ENCODE data around the gene TLR6.

The TLR6 gene

DNA sequence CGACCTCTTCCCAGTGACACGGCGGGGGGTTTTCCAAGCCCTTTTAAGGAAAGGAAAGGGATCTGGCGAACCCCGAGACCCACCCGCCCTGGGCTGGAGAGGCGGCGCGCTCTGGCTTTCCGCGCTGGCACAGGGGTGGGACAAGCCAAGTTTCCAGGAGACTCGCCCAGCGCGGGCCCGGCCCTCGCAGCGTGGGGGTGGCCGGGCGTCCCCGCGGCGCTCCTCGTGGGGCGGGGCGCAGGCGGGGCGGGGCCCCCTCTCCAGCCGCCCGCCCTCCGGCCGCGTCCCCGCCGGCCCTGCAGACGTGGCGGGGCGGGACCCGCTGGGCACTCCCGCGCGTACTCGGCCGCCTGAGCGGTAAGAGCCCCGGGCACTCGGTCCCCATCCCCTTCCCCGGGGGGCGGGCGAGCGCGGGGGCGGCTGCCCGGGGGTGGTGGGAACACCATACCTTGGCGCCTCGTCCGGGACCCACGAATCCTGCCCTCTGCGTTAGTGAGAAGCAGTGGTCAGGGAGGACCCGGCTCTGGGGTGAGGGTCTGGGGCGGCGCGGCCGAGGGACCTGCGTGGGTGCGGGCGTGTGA lies 11.0 kb upstream of the TLR6 start, which contains the start of gene FAM114A1:
TSS of gene FAM114A1 (plus strand) at position 329 of the 581 bp plus-strand sequence. CDS start 10,273 bp downstream, outside the sequence.
- DNase-seq: peak; percentile 77

DNA sequence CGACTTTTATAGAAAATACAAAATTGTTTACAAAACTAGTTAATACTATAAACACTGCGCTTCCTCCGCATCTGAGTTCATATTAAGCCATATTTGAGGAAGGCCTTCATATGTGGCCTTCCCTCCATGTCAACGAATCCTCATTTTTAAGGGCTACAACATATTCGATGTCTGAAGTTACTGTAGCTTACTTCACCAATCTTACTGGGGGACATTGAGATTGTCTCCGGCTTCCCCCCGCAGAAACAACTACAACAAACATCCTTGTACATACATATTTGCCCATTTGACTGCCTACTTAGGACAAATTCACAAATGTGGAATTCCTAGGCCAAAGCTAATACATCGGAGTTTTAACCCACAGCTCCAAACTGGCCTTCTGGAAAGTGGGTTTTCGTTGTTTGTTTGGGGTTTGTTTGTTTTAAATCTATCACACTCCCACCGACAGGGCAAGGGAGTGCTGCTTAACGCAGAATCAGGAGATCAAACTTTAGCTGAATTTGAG lies 10.4 kb upstream of the TLR6 start:
- no peak for DNase-seq

DNA sequence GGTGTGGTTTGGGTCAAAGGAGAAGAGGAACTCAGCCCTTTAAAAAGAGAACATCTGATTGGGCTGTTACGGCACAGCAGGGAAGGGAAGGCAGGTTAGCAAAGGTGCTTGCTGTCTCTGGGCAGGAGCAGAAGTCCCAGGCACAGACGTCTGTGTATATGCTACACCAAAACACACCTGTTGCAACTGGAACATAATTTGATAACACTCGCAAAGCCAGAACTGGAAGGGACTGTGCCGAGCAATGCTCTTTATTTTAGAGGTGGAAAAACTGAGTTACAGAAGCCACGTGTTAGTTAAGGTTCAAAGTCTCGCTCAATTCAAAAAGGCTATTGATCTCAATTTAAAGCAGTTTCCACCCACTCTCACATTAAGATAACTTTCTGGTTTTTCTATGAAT lies 8.8 kb upstream of the TLR6 start:
- no peak for DNase-seq

DNA sequence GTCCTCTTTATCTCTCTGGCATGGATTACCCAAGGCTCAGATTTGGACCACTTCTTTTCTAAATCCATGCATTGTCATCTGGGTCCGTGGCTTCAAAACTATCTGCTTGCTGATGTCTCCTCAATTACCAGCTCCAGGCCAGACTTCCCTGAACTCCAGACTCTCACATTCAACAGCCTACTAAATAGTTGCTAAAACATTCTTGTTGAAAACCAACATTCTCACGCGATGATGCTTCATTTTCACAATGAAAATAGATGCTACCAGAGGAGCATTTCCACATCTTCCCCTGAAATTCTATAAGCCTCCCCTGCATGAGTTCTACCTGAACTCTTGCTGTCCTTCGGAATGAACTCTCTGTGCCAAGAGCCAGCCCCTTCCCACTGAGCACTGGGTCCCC lies 5.2 kb upstream of the TLR6 start:
- DNase-seq: no peak

DNA sequence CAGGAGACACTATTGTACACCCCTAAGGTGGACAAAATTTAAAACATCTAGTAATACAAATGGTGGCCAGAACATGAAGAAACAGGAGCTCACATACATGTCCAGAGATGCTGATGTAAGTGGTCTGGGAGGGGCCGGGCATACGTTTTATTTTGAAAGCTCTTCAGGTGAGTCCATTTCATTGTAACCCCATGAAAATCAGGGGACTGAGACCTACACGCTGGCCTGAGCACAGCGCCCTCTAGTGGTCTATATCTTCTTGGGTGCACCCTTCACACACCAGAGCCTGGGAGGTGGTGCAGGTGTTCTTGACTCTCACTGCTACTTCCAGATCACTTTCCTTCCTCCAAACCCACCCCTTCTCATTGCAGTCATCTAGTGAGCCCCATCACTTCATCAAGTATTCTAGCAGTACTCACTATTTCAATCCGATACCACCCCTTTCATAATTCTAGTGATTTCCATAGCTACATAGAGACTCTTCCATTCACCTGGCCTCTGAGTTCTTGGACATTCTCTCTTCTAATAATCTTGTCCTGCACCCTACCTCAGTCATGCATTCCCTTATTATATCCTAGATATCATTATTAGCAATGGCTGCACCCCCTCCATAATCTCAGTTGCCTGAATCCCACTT lies 4.3 kb upstream of the TLR6 start:
- DNase-seq: no peak

DNA sequence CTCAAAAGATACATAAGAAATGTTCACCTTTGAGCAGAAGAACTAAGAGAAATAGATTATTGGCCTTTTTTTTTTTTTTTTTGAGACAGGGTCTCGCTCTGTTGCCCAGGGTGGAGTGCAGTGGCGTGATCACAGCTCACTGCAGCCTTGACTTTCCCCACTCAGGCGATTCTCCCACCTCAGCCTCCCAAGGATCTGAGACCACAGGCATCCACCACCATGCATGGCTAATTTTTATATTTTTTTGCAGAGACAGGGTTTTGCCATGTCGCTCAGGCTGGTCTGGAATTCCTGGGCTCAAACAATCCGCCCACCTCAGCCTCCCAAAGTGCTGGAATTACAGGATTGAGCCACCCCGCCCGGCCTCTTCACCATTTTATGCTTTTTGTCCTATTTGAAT lies 2.9 kb upstream of the TLR6 start:
- DNase-seq: no peak

DNA sequence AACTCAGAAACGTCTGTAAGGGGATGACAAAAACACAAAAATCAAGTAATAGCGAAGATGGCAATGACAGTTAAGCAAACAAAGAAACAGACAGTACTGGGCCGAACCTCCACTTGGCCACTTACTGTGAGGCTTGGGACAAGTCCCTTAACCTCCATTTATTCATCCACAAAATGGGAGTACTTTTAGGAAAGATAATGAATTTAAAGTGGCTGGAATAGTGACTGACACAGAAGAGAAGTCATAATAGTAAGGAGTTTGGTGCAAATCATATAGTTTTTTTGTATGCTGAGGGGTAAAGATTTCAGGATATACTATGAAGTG lies 1.4 kb upstream of the TLR6 start:
- DNase-seq: no peak

DNA sequence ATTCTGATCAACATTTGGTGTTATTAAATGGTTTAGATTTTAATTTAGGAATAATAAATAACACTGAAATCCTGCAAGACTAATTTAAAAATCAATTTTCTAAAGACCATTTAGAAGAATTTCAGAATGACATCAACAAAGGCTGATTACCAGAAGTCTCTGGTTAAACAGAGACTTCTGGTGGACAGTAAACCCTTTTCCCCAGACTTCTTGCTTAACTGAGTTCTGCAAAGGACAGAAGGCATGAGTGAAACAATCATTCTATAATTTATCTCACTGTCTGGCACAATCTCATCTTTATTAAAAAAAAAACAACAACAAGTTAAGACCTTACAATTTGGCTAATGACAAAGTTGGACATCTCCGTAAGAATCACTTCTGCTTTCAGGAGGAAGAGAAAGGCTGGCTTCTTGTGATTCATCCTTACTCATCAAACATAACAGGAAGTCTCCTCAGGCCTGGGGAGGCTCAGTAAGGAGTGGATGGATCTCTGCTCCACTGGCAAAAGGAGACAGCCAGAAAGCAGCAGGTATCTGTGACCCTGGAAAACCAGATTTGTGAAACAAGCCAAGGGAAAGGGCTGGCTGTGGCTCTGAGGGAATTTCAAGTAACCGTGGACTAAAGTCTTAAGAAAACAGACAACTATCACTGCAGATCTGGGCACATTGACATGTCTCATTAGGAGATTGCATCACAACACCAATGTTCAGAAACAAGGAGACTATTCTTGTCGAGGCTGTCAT lies 908 bp upstream of the TLR6 start:
- peak; percentile 30 for DNase-seq

DNA sequence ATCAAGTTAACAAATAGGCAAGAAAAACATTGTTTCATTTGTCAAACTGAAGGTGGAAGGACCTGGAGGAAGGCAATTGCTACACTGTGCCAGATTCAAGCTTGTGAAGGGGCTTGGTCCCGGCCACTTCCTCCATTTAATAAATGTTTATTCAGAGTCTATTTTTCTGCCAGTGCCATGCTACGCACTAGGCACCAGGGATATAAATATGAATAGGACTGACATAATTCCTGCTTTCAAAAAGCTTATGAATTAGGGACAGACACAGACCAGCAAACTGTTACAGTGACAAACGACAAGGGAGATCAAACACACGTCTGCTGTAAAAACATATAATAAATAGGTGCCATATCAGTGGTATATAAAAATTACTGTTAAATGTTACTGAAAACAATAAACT lies 571 bp downstream of the TLR6 start:
- no peak for DNase-seq

DNA sequence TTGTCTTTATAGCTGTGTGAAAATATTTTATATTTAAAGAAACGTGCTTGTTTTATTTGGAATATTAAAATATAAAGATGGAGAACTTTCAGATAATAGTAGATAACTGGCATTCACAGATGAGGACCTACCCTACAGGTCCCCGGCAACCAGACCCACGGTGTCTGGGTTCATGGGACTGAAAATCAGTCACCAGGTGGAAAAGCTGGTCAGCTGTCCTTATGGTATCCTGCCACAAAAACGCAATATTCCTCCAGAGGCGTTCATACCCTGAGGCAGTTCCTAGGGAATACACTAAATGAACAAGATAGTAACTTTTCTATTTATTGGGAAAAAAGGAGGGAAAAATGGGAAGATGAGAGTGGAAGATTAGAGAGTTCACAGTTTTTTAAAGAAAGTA lies 1.2 kb downstream of the TLR6 start:
- DNase-seq: no peak

DNA sequence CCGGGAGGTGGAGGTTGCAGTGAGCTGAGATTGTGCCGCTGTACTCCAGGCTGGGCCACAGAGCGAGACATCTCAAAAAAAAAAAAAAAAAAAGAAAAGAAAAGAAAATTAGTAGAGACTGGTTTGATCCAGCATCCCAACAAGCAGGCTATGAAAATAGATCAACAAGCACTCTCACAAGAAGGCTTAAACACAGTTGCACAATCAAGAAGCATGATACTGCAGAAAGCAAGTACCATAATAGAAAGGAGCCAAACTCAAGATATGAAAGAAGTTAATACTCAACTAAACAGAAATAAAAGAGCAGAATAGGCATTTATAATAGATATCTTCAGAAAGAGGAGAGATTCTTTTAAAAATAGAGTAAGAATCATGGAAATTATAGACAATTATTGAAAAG lies 10.6 kb downstream of the TLR6 start:
- no peak for DNase-seq

DNA sequence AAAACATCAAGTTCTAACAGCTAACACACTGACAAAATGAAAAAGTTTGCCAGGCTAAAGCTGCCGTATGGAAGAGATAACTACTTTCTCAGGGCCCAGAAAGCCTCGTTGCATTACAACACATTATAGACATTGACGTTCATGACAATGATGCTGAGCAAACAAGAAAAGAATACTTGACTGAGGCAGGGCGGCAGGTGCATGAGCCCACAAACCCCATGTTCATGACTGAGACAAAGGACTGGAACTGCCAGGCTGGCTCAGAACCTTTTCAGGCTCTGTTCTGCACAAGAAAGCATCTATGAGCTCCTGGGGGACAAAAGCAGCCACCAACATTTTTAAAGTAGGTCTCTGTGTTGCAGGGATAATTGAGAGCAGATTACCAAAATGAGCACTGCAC lies 13.6 kb downstream of the TLR6 start:
- no peak for DNase-seq

DNA sequence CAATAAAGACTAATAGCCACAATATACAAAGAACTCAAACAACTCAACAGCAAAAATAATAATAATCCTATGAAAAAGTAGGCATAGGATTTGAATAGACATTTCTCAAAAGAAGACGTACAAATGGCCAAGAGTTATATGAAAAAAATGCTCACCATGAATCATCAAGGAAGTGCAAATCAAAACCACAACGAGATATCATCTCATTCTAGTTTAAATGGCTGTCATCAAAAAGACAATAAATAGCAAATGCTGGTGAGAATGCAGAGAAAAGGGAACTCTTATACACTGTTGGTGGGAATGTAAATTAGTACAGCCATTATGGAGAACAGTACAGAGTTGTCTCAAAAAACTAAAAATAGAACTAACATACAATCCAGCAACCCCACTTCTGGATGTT lies 18.8 kb downstream of the TLR6 start:
- DNase-seq: no peak

DNA sequence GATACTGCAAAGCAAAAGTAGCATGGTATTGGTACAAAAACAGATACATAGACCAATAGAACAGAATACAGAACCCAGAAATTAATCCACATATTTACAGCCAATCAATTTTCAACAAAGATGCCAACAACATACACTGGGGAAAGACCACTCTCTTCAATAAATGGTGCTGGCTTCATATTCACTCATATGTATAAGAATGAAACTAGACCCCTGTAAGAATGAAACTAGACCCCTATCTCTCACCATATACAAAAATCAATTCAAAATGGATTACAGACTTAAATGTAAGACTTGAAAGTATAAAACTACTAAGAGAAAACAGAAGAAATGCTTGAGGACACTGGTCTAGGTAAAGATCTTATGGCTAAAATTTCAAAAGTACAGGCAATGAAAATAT lies 19.3 kb downstream of the TLR6 start:
- DNase-seq: no peak

DNA sequence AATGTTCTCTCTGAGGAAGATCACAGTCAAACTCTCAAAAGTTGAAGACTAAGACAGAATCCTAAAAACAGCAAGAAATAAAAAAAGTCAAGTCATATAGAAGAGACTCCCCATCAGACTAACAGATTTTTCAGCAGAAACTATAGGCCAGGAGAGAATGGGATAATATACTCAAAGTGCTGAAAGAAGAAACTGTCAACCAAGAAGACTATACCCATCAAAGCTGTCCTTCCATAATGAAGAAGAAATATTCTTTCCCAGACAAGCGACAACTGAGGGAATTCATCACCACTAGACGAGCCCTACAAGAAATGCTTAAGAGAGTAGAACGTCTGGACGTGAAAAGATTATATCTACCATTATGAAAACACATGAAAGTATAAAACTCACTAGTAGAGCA lies 22.0 kb downstream of the TLR6 start:
- DNase-seq: no peak

DNA sequence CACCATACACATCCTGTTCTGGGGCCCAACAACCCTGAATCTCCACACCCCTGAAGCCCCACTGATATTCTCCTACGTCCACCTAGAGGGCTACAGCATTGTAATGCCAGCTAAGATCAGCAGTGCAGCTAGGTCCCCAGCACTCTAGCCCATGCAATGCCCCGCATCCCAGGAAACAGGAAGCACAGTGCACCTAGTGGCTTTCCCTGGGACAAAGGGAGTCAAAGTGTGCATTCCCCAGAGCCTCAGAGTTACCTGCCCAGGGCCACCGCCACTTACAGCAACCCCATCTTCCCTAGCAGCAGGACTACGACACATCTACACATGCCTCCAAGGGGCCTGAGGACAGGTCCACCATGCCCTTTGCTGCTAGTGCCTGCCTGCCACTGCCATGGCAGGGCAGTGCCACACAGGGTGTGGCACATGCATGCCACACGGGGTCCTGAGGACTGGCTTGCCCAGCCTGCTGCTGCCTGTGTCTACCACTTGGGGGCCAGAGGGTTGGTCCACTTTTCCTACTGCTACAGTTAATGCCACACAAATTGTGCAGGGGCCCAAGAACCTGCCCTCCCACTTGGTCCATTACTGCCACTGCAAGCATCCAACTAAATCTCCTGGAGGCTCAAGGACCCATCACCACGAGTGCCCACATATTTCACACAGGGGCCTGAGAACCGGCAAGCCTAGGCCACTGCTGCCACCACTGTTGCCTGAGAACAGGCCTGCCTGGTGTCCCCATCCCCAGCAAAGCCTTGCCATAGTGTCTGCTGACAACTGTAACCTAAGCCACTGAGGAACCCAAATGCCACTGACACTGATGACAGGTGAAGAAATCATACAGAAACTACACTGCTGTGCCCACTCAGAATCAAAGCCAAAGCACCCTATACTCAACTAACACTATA lies 23.7 kb downstream of the TLR6 start:
- DNase-seq: no peak

DNA sequence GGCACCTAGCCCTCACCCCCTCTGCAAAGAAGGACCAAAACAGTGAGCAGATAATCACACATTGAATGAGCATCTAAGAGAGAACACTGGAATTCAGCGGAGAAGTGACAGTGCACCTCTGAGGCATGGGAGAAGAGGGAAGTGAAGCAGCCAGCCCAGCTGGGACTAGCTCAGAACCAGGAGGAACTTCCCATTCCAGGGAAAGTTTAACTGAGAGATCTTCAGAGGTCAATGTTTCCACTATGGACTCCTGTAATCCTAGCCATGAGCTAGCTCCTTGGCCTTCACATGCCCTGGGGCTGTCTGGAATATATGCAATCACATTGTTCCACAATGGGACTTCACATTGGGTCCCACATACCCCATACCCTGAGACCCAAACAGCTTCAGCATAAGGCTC lies 24.4 kb downstream of the TLR6 start:
- DNase-seq: no peak

DNA sequence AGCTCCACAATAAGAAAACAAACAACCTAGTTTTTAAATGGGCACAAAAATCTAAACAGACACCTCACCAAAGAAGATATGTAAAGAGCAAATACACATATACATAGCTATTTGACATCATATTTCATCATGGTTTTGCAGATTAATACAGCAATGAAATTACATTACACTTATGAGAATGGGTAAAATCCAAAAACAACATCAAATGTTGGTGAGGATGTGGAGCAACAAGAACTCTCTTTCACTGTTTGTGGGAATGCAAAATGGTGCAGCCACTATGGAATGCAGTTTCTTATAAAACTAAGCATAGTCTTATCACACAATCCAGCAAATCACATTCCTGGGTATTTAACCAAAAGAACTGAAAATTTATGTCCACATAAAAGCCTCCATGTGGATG lies 25.0 kb downstream of the TLR6 start:
- no peak for DNase-seq

DNA sequence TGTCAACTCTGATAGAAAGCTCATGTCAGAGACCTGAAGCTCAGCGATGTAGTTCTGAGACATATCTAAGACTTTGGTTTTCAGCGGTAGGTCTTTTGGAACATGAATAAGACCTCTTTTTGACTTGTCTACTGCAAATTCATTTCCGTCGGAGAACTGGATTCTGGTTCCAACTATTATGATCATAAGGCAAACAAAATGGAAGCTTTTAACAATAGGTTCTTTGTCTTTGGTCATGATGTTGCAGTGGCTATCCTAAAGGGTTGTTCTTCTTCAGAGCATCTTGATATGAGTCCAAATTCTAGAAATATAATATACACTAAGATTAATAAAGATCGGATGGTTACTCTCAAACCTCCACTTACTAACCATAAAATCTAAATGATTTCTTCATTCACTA lies 27.4 kb downstream of the TLR6 start:
- no peak for DNase-seq

DNA sequence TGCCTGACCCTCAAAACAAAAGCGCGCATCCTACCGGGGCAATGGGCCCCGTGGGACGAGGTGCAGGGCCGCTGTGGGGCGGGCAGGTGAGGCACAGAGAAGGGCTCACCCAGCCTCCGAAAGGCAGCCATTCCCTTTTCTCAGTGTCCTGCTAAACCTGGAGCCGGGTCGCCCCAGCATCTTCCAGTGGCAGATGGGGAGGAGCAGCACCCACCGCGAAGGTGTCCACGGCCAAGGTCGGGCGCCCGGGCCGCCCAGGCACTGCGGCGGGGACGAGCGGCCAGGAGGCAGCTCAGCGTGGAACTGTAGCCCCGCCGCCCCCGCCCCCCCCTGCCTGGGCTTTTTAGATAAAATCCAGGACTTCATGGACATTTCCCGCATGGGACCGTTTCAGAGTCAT lies 32.9 kb downstream of the TLR6 start:
- DNase-seq: no peak

DNA sequence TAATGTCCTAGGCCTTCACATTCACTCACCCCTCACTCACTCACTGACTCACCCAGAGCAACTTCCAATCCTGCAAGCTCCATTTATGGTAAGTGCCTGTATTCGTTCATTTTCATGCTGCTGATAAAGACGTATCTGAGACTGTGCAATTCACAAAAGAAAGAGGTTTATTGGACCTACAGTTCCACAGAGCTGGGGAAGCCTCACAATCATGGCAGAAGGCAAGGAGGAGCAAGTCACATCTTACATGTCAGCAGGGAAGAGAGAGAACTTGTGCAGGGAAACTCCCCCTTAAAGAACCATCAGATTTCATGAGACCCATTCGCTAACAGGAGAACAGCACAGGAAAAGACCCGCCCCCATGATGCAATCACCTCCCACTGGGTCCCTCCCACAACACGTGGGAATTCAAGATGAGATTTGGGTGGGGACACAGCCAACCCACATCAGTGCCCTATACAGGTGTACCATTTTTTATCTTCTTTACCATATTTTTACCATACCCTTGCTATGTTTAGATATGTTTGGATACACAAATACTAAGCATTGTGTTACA lies 33.8 kb downstream of the TLR6 start:
- no peak for DNase-seq

DNA sequence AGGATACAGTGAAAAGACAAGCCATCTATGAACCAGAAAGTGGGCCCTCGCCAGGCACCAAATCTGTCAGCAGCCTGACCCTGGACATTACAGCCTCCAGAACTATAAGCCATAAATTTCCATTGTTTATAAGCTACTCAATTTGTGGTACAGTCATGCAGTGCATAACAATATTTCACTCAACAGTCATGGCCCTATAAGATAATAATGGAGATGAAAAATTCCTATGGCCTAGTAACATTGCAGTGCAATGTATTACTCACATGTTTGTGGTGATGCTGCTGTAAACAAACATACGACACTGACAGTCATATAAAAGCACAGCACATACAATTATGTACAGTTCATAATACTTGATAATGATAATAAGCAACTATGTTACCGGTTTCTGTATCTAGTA lies 34.9 kb downstream of the TLR6 start:
- DNase-seq: no peak
